ENCODE measurements around the gene ZC3H6. TPM values are rescaled to one million over a fixed set of nuclear protein-coding genes. Genes with fewer than 3 reads are reported as not detected.
A peak's percentile ranks its signal among the peaks of the same experiment; 100 is the strongest.

ZC3H6 gene
- total and polyA plus RNA-seq, 2 of the 13 experiments (the other 11 are each of a cell fraction or from before 2014, with no cell fraction given) = 0.71 to 0.93 TPM

- TF ChIP-seq TEF (CRISPR knock-in tag; IDR thresholded peaks at IDR 0.05) (peak; percentile 66; the same call in 1 of the 2 replicates), HNF4G (IDR thresholded peaks at IDR 0.05; ENCODE audit: borderline replicate concordance, low read depth, low read length) (peak; percentile 87), HNF4G (CRISPR knock-in tag; IDR thresholded peaks at IDR 0.05; ENCODE audit: borderline replicate concordance, low read depth) (no peak), ZNF207 (IDR thresholded peaks at IDR 0.05; ENCODE audit: borderline replicate concordance) (no peak), ZNF746 (CRISPR knock-in tag; IDR thresholded peaks at IDR 0.05) (no peak), GMEB2 (CRISPR knock-in tag; IDR thresholded peaks at IDR 0.05; ENCODE audit: low read depth) (no peak), ONECUT2 (CRISPR knock-in tag; IDR thresholded peaks at IDR 0.05) (peak; percentile 55; the same call in 1 of the 2 replicates), ZNF382 (CRISPR knock-in tag; IDR thresholded peaks at IDR 0.05; ENCODE audit: borderline replicate concordance) (no peak), ZC3H13 (CRISPR knock-in tag; IDR thresholded peaks at IDR 0.05) (no peak), CERS6 (CRISPR knock-in tag; IDR thresholded peaks at IDR 0.05) (no peak), ZGPAT (CRISPR knock-in tag; IDR thresholded peaks at IDR 0.05) (no peak; the same call in 1 of the 2 replicates)
- TF ChIP-seq, protein P1, sequence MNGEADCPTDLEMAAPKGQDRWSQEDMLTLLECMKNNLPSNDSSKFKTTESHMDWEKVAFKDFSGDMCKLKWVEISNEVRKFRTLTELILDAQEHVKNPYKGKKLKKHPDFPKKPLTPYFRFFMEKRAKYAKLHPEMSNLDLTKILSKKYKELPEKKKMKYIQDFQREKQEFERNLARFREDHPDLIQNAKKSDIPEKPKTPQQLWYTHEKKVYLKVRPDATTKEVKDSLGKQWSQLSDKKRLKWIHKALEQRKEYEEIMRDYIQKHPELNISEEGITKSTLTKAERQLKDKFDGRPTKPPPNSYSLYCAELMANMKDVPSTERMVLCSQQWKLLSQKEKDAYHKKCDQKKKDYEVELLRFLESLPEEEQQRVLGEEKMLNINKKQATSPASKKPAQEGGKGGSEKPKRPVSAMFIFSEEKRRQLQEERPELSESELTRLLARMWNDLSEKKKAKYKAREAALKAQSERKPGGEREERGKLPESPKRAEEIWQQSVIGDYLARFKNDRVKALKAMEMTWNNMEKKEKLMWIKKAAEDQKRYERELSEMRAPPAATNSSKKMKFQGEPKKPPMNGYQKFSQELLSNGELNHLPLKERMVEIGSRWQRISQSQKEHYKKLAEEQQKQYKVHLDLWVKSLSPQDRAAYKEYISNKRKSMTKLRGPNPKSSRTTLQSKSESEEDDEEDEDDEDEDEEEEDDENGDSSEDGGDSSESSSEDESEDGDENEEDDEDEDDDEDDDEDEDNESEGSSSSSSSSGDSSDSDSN (CRISPR knock-in tag; IDR thresholded peaks at IDR 0.05) = no peak
- TF ChIP-seq, protein P2, sequence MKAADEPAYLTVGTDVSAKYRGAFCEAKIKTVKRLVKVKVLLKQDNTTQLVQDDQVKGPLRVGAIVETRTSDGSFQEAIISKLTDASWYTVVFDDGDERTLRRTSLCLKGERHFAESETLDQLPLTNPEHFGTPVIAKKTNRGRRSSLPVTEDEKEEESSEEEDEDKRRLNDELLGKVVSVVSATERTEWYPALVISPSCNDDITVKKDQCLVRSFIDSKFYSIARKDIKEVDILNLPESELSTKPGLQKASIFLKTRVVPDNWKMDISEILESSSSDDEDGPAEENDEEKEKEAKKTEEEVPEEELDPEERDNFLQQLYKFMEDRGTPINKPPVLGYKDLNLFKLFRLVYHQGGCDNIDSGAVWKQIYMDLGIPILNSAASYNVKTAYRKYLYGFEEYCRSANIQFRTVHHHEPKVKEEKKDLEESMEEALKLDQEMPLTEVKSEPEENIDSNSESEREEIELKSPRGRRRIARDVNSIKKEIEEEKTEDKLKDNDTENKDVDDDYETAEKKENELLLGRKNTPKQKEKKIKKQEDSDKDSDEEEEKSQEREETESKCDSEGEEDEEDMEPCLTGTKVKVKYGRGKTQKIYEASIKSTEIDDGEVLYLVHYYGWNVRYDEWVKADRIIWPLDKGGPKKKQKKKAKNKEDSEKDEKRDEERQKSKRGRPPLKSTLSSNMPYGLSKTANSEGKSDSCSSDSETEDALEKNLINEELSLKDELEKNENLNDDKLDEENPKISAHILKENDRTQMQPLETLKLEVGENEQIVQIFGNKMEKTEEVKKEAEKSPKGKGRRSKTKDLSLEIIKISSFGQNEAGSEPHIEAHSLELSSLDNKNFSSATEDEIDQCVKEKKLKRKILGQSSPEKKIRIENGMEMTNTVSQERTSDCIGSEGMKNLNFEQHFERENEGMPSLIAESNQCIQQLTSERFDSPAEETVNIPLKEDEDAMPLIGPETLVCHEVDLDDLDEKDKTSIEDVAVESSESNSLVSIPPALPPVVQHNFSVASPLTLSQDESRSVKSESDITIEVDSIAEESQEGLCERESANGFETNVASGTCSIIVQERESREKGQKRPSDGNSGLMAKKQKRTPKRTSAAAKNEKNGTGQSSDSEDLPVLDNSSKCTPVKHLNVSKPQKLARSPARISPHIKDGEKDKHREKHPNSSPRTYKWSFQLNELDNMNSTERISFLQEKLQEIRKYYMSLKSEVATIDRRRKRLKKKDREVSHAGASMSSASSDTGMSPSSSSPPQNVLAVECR (CRISPR knock-in tag; IDR thresholded peaks at IDR 0.05; ENCODE audit: borderline replicate concordance) = no peak
- TF ChIP-seq, protein P3, sequence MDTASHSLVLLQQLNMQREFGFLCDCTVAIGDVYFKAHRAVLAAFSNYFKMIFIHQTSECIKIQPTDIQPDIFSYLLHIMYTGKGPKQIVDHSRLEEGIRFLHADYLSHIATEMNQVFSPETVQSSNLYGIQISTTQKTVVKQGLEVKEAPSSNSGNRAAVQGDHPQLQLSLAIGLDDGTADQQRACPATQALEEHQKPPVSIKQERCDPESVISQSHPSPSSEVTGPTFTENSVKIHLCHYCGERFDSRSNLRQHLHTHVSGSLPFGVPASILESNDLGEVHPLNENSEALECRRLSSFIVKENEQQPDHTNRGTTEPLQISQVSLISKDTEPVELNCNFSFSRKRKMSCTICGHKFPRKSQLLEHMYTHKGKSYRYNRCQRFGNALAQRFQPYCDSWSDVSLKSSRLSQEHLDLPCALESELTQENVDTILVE (CRISPR knock-in tag; IDR thresholded peaks at IDR 0.05) = no peak; the same call in 1 of the 2 replicates
These were observed 42.1 kb downstream of the ZC3H6 start (continued) for GRCh38 chr2:112317303-112318158.
